A673 (cell line): ENCODE data around the gene THRB. TPM values are rescaled to one million over a fixed set of nuclear protein-coding genes. Genes with fewer than 3 reads are reported as not detected.
"Not testable (repeated sequence)": the region's sequence is repeated elsewhere in the genome, so short reads cannot be mapped to it uniquely, and the experiment has no call there.

Source experiments
- BruUV-seq: library from RNA; stranded (reverse); fragments of 400-500 nt; replicated peaks from 2 replicates; lab custom pipeline; 2021; lab: Mats Ljungman, UMichigan
- CTCF ChIA-PET: fragments of 300-600 bp; sonication (Branson Sonifier 250); formaldehyde crosslinking; loops from one replicate; lab custom pipeline; 2022; ENCODE audit warnings: antibody characterized with exemption; lab: Charles Lee
- POLR2A ChIA-PET: fragments of 300-600 bp; sonication (Branson Sonifier 250); formaldehyde crosslinking; loops from one replicate; lab custom pipeline; 2022; ENCODE audit warnings: antibody characterized with exemption; ENCODE audit not compliant: low non-redundant PET; lab: Charles Lee
- DNase-seq: peaks from one replicate; pipeline ENCODE4 v3.0.0-alpha.2; 2015; ENCODE audit warnings: low spot score
- H3K27ac ChIP-seq: fragments of 200-600 bp; sonication (generic); 2 replicates; pipeline ENCODE4 v1.5.1; 2016; ENCODE audit warnings: mixed run types, low read depth, mild to moderate bottlenecking, mixed read lengths, antibody characterized with exemption, low read length; ENCODE audit not compliant: poor library complexity, severe bottlenecking
- H3K27me3 ChIP-seq: fragments of 200-600 bp; sonication (generic); replicated peaks from 2 replicates; pipeline ENCODE4 v1.6.1; 2017; ENCODE audit warnings: mixed run types, low read depth, mild to moderate bottlenecking, mixed read lengths, antibody characterized with exemption, low read length; ENCODE audit not compliant: insufficient read depth, poor library complexity
- H3K36me3 ChIP-seq: fragments of 200-600 bp; sonication (generic); 2 replicates; pipeline ENCODE4 v1.6.1; 2016; ENCODE audit warnings: mixed run types, mild to moderate bottlenecking, mixed read lengths, antibody characterized with exemption, low read length; ENCODE audit not compliant: insufficient read depth, poor library complexity, severe bottlenecking
- H3K4me1 ChIP-seq: fragments of 200-600 bp; sonication (generic); 2 replicates; pipeline ENCODE4 v1.6.1; 2017; ENCODE audit warnings: mixed run types, mild to moderate bottlenecking, mixed read lengths, antibody characterized with exemption, low read length; ENCODE audit not compliant: insufficient read depth, poor library complexity, severe bottlenecking
- H3K4me3 ChIP-seq: fragments of 200-600 bp; sonication (generic); 2 replicates; pipeline ENCODE4 v1.5.1; 2016; ENCODE audit warnings: low read depth, mixed run types, mild to moderate bottlenecking, mixed read lengths, low read length; ENCODE audit not compliant: poor library complexity, severe bottlenecking
- H3K9me3 ChIP-seq: fragments of 200-600 bp; sonication (generic); 2 replicates; pipeline ENCODE4 v1.6.1; 2016; ENCODE audit warnings: mixed run types, low read depth, mild to moderate bottlenecking, mixed read lengths, antibody characterized with exemption, low read length; ENCODE audit not compliant: poor library complexity, severe bottlenecking
- EZH2 ChIP-seq: fragments of 200-600 bp; sonication (generic); IDR thresholded peaks from 2 replicates; pipeline ENCODE4 v1.6.1; 2017; ENCODE audit warnings: borderline replicate concordance, low read depth, mild to moderate bottlenecking, mixed read lengths, antibody characterized with exemption, low read length; ENCODE audit not compliant: poor library complexity, severe bottlenecking
- intact Hi-C: fragments of 100-400 bp; cut with micrococcal nuclease; formaldehyde crosslinking; loops from one replicate; pipeline ENCODE4 v1.10.0; 2022; ENCODE audit not compliant: unreplicated experiment
- total RNA-seq: library from RNA; stranded (reverse); gene quantifications from 2 replicates; pipeline ENCODE4 v1.2.3, GENCODE V29; 2021
- TF ChIP-seq, protein P1 (sequence below): fragments of 300-800, 200-600 bp; sonication (generic); conservative IDR thresholded peaks from 2 replicates; pipeline ENCODE4 v1.5.1; 2017; ENCODE audit warnings: low read depth, mild to moderate bottlenecking, antibody characterized with exemption, low read length, moderate library complexity, mixed read lengths

The THRB gene
- total RNA-seq, 1 experiment from 2014 or later: 0.11 TPM

DNA sequence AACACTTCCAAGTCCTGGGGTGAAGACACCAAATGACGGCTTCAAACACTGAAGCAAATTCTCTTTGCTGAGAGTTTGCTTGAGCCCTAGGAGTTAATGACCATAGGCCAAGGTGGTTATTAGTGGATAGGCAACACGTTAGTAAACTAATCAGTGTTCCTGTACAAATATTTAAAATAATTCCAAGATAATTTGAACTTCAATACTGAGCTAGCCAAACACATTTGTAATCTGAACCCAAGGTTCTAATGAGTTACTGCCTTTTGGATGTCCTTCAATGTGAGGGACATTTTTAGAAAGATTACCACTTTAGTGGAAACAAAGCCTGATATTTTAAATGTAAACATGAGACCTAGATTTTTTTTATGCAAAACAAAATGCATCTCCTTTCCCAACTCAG, 94.6 kb downstream of the THRB start:
- ChIA-PET POLR2A (no interaction called here), CTCF (no interaction called here)
- no peak for DNase-seq
- Histone ChIP-seq H3K27ac (no peak overlapping the region), H3K36me3 (no peaks in the 10 kb centered on the region), H3K27me3 (no peaks in the 10 kb centered on the region), H3K4me3 (no peak overlapping the region), H3K4me1 (no peaks in the 10 kb centered on the region), H3K9me3 (no peaks in the 10 kb centered on the region)
- intact Hi-C loops: no loop called here
- TF ChIP-seq EZH2: no peak
- TF ChIP-seq, protein P1, sequence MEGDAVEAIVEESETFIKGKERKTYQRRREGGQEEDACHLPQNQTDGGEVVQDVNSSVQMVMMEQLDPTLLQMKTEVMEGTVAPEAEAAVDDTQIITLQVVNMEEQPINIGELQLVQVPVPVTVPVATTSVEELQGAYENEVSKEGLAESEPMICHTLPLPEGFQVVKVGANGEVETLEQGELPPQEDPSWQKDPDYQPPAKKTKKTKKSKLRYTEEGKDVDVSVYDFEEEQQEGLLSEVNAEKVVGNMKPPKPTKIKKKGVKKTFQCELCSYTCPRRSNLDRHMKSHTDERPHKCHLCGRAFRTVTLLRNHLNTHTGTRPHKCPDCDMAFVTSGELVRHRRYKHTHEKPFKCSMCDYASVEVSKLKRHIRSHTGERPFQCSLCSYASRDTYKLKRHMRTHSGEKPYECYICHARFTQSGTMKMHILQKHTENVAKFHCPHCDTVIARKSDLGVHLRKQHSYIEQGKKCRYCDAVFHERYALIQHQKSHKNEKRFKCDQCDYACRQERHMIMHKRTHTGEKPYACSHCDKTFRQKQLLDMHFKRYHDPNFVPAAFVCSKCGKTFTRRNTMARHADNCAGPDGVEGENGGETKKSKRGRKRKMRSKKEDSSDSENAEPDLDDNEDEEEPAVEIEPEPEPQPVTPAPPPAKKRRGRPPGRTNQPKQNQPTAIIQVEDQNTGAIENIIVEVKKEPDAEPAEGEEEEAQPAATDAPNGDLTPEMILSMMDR: no peak
- BruUV-seq: no TSS peak

DNA sequence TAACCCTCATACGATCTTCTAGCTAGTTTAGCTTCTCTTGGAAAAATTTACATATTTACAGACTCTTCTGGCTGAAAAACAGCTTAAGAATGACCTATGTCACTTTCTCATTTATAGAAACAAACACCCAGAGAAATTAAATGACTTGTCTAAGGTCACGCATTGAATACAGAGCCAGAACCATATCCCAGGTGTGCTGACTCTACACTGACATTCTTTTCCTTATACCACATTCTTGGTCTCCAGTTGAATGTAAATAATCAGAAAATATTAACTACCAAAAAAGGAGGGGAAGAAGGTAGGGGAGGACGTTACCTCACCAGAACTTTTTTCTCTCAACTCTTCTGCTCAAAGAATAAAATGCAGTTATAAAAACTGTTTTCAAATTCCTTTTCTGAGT, 95.0 kb downstream of the THRB start:
- DNase-seq: no peak
- no peaks in the 10 kb centered on the region for H3K27me3 ChIP-seq
- intact Hi-C loops: no loop called here
- H3K27ac ChIP-seq: no peak overlapping the region
- H3K4me1 ChIP-seq: no peaks in the 10 kb centered on the region
- TF ChIP-seq EZH2: no peak
- TF ChIP-seq, protein P1: no peak
- no peaks in the 10 kb centered on the region for H3K9me3 ChIP-seq
- no TSS peak for BruUV-seq
- CTCF ChIA-PET: no interaction called here
- H3K4me3 ChIP-seq: no peak overlapping the region
- no peaks in the 10 kb centered on the region for H3K36me3 ChIP-seq
- POLR2A ChIA-PET: no interaction called here

DNA sequence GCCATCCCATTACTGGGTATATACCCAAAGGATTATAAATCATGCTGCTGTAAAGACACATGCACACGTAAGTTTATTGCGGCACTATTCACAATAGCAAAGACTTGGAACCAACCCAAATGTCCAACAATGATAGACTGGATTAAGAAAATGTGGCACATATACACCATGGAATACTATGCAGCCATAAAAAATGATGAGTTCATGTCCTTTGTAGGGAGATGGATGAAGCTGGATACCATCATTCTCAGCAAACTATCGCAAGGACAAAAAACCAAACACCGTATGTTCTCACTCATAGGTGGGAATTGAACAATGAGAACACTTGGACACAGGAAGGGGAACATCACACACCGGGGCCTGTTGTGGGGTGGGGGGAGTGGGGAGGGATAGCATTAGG, 95.9 kb downstream of the THRB start:
- H3K4me1 ChIP-seq, H3K36me3 ChIP-seq, BruUV-seq, DNase-seq, H3K4me3 ChIP-seq, H3K27ac ChIP-seq, H3K27me3 ChIP-seq, intact Hi-C loops, H3K9me3 ChIP-seq, CTCF ChIA-PET, POLR2A ChIA-PET: not testable (repeated sequence)

DNA sequence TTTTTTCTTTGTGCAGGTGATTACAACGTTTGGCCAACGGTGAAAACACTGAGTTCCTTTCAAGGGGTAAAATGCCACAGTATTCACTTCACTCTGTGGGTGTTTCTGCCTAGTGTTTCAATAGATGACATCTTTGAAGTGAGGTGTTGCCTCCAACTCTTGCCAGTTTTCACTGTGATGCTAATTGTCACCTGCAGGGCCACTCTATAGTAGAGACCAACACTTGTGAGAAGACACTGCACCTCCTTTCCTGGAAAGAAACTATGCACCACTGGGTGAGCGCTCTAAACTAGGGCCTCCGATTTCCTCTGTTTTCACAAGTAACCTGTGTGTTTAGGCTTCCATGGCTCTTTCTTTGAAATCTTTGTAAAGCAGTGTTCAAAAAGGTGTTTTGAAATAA, 98.3 kb downstream of the THRB start:
- Histone ChIP-seq H3K4me3 (no peak overlapping the region), H3K36me3 (no peaks in the 10 kb centered on the region), H3K27me3 (no peaks in the 10 kb centered on the region), H3K9me3 (no peaks in the 10 kb centered on the region), H3K27ac (no peak overlapping the region), H3K4me1 (no peaks in the 10 kb centered on the region)
- ChIA-PET POLR2A (no interaction called here), CTCF (no interaction called here)
- no TSS peak for BruUV-seq
- no peak for TF ChIP-seq EZH2
- TF ChIP-seq, protein P1: no peak
- intact Hi-C loops: no loop called here
- no peak for DNase-seq
